Activated T-cell treated with anti-CD3 and anti-CD28 coated beads, Interleukin-2, amount 50 U/mL, for 48 hours (primary cell): ENCODE measurements around the gene ARAP2.
A peak's percentile ranks its signal among the peaks of the same experiment; 100 is the strongest.

Experiments
- DNase-seq, 2 experiments: peaks; one replicate each; pipeline ENCODE4 v3.0.0-alpha.2; 2020

ARAP2 gene, protein sequence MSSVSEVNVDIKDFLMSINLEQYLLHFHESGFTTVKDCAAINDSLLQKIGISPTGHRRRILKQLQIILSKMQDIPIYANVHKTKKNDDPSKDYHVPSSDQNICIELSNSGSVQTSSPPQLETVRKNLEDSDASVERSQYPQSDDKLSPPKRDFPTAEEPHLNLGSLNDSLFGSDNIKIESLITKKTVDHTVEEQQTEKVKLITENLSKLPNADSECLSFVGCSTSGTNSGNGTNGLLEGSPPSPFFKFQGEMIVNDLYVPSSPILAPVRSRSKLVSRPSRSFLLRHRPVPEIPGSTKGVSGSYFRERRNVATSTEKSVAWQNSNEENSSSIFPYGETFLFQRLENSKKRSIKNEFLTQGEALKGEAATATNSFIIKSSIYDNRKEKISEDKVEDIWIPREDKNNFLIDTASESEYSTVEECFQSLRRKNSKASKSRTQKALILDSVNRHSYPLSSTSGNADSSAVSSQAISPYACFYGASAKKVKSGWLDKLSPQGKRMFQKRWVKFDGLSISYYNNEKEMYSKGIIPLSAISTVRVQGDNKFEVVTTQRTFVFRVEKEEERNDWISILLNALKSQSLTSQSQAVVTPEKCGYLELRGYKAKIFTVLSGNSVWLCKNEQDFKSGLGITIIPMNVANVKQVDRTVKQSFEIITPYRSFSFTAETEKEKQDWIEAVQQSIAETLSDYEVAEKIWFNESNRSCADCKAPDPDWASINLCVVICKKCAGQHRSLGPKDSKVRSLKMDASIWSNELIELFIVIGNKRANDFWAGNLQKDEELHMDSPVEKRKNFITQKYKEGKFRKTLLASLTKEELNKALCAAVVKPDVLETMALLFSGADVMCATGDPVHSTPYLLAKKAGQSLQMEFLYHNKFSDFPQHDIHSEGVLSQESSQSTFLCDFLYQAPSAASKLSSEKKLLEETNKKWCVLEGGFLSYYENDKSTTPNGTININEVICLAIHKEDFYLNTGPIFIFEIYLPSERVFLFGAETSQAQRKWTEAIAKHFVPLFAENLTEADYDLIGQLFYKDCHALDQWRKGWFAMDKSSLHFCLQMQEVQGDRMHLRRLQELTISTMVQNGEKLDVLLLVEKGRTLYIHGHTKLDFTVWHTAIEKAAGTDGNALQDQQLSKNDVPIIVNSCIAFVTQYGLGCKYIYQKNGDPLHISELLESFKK (N-terminal part only)

DNA sequence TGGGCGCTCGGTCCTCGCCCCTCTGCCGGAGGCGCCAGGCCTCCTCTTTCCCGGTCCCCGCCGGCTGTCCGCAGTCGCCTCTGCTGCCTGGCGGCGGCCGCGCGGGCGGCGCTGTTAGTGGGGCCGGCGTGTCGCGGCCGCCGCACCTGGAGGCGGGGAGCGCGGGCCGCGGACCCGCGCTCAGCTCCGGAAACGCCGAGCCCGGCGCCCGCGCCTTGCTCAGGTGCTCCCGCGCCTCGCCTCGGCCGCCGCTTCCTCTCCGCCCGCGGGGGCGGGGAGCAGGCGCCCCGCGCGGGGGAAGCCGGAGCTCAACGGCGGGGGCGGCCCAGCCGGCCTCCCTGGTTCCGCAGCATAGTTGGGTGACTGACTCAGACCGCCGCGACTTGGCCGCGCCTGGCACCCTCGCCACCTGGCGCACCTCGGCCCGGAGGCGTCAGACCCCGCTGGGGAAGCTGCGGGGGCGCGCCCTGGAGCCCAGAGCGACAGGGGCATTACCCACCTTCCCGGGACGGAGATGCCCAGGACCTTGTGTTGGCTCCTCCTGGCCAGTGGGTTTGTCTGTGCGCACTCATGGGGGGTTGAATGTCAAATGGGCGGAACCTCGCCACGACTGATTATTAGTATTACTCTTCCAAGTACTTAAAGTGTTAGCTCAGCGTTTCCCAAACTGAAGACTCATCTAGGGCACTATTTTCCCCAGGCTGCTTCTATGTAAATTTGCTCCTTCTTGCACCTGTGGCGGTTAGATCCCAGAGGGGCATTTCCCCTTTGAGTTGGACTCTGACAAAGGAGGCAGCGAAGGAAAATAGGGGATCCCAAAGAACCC lies at the start of gene ARAP2:
TSS of gene ARAP2 (minus strand) at position 258 of the 826 bp plus-strand sequence. CDS start 15,028 bp downstream, outside the sequence.
- peak; percentile 81 to 87 for DNase-seq

DNA sequence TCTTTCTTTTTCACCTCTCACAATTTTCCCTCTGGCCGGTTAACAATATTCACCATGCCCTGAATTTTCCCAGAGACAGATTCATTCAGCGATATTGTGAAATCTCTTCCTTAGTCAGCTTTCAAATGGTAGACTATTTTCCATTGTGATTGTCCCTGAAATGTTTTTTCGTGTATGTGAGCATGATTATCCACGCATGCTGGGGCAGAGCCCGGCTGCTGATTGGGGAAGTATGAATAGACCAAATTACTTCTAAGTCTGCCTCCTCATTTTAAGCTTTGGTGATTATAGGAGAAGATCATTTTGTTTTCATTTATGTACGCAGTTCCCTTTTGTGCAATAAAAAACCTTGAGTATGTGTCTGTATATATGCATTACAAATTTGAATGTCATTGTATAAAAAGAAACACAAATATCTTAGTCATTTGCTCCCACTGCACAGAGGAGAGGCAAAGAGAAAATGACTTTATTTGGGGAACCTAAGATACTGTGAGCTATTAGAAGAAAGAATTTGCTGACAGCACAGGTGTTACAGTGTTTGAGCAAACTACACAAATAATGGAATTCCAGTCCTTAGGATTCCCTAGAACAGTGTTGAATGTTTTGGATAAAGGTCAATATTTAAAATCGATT lies 48.4 kb upstream of the ARAP2 start:
- no peak for DNase-seq

DNA sequence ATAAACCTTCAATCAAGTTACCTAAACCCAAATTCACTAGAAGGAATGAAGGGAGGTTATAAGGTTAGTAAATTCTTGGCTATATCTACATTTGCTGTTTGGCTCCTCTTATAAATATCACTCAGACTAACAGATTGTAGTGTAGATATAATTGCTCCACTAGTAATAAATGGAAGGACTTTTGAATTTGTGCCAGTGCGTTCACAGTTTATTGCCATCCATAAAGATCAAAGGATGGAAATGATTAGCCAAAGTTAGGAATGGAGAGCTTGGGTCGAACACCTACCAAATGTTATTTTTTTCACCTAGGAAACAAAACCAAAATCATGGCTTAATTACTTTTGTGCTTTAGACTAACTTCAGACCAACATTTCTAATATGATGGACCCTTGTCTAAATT lies 46.3 kb upstream of the ARAP2 start:
- no peak for DNase-seq

DNA sequence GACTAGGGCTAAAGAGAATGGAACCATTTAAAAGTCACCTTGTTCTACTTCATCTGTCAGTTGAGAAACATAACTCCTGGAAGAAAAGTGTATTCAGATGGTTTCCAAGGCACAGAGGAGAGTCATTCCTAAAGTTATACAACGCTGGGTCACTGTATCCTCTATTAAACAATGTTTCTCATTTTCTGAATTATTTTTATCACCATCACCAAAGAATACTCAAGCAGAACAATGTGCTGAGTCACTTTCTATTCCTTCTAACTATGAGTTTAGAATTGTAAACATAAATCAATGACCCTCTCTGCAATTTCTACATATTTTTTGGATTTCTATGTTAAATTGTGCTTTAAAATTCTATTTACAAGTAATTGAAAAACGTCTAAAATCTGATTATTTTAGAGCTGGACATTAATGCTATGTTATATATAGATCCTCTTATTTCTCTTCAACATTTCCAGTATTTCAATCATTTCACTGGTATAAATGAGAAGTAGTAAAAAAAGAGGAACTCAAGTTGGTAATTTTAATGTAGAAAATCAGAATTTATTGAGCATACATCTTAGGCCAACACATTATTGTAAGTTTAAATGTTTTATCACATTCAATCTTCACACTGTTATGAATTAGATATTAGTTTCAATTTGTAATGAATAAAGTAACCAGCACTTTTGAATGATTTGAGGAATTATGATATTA lies 44.6 kb upstream of the ARAP2 start:
- no peak for DNase-seq

DNA sequence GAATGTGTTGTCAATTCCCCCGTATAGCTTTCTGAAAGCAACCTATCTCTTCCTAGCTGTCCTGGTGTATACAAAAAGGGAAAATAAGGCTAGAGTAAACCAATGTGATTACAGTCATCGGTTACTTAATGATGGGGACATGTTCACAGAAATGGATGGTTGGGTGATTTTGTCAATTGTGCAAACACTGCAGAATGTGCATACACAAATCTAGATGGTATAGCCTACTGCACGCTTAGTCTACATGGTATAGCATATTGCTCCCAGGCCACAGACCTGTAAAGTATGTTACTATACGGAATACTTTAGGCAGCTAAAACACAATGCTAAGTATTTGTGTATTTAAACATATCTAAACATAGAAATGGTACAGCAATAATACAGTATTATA lies 42.2 kb upstream of the ARAP2 start:
- DNase-seq = no peak

DNA sequence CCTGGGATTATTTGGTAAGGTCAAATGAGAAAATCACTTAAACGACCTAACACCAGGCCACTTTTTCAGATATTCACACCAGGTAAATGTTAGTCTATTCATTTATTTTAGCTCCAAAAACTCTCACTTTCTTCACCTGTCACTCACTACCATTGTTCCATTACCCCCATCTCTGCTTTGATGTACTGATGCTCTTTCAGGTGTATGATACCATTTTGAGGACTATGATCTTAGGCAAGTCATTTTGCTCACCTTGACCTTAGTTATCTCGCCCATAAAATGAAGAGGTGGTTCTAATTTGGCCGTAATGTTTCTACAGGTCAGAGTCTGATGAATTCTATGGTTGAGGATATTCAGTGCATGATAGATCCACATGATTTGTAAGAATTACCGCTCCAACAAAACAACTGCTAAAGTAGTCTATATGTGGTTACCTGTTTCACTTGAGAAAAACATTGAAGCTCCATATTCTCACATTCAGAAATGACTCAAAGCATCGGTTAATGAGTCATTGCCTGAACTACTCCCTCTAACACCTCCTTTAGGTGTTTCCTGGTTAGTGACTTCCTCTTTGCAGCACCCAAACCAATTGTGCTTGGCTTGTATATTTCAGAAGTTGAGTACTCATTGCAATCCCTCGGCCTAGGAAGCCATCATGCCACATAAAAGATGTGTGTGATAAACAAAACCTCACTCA lies 41.6 kb upstream of the ARAP2 start:
- peak; percentile 45 to 57 for DNase-seq

DNA sequence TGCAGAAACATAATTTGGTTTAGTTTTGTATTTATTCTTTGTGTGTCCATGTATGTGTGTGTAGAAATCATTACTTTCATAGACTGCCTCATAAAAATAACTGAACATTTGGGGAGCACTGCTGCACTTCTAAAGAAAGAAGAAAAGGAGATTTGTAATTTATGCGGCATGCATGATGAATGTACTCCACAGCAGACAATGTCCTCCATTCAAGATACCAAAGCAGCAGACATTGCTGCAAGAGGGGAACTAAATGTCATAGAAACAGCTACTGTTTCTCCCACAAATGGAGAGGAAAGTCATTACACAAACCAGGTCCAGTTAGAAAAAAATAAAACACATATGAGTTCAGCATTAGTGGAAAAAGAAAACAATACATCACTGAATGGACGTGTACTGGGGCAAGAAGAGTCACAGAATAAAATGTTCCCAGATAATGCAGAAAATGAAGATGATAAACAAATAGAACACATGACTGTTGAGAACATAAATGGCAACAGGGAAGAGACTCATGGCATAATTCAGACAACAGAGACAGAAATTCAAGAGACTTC lies 39.7 kb upstream of the ARAP2 start:
- no peak for DNase-seq

DNA sequence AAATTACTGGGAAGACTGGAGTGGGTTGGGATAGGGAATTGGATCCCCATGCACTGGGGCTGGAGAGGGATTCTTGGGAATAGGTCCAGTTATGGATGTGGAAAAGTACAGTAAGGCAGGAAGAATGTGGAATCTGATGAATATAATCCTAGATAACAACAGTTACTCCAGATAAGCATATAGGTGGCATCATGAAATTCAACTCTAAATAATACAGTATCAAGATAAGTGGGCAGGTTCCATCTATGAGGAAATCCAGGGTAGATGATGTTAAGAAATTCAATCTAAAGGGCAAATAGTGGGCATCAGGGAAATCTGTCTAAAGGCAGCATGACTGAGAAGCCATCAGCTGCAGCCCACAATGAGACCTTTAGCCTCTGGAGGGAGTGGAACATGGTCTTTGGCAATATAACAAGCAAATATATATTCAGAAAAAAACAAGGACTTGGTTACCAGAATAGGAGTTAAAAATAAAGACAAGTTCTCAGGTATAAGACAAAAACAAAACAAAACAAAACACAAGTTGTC lies 38.3 kb upstream of the ARAP2 start:
- no peak for DNase-seq

DNA sequence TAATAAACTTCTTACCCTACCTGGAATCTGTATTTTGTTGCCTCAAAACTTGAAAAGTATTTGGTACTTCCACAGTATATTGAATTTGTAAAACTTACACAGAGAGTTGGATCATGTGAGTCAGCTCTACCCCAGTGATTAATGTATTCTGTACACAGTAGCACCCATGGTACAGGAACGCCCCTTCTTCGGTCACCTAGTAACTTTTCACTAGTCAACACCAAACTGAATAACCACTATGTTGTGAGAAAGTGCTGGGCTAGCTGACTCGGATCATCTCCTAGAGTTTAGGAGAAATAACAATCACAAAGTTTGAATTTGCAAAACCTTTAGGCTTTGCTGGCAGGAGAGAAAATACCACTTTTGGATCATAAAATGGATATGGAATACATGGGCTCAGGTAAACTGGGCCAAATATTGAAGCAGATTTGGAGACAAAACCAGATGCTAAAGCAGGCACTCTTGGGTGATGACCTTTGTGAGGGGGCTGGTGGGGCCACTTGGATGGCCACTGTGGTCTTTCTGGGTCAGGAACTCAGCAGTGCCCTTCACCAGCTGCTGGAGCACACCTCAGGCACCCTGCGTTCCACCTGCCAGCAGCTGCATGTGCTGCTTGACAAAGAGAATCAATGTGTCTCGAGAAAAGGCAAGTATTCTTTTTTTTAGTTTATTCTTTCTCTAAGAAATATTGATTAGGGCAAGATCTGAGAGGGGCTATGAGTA lies 37.2 kb upstream of the ARAP2 start, which contains the start of gene DTHD1:
TSS of gene DTHD1 (plus strand) at position 233 of the 723 bp plus-strand sequence. CDS start at position 376, 143 bp downstream.
- peak; percentile 44 to 58 for DNase-seq

DNA sequence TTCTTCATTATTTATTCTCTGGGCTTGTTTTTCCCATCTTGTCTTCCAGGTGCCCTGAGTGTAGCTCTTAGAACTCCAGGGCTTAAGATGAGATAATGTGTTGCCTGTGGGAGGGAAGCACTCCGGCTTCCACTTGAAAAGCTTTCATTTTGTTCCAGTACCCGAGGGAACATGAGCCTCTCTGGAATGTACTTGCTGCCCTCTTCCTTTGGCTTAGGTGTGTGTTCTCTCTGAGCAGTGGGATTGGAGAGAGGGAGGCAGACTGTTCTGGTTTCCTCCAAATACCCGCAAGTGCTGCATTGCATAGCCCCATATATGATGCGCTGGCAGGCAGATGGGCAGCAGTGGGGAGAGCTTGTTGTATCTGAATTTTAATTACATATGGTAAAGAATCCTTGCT lies 36.2 kb upstream of the ARAP2 start:
- DNase-seq = no peak

DNA sequence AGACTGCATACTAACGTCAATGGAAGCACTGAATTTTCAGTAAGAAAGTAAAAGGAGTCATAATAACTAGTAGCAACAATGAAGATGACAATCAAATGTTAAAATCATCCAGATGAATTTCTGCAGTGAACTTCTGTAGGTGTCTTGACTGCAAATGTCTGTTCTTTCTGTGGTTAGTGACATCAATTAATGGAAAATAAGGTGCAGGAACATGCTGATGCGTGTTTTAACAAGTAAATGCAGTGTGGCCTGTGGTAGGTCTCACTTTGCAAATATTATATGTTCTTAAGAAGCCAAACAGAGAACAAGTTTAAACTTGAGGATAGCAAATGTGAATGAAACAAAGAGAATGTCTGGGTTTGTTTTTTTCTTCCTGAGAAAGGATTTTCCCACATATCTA lies 34.5 kb upstream of the ARAP2 start:
- no peak for DNase-seq

DNA sequence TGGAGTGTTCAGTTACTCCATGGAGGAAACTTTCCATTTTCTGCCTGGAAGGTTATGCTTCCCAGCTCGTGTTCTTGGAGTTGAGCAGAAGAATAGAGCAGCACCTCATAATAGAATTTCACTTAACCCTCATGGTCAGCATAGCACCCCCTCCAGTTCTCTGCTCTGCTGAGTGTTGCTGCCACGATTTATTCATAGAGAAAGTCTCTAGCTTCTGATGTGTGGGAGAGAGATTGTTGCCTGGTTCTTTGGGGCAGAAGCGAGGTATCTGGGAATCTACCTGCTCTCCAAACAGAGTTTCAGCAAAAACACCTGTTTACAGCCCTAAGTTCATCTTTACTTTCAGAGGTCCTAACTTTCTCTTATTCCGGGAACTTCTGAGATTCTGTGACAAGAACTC lies 33.2 kb upstream of the ARAP2 start:
- DNase-seq = no peak

DNA sequence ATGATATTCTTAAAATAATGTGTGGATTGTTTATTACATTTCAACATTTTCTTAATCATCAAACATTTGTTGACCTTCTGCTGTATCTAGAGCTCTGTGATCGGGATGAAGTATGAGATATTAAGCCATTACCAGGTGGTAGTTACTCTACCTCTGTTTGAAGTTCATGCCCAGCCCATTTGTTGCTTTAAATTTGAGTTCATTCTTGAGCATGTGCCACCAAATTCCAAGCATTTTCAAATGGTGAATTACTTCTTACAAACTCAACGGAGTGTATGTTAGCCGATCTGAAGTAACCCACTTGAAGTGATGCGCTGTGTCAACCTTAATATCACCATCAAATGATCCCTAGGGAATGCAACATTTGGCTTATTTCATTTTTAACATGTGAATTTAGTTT lies 29.8 kb upstream of the ARAP2 start:
- no peak for DNase-seq

DNA sequence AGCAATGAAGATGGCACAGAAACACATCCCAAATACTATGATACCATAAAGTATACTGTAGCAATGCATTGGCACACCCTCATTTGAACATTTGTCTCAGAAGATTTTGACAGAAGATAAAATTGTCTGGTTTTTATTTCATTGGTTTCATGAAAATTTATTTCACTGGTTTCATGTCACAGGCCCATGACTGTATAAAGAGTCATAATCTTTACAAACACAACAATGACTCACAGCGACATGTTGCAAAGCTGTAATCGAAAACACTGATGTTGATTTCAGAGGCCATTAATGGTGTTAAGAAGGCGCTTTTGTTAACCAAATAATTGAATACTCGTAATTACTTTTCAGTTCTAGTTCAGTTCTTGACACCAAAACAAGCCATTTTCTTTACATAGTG lies 29.0 kb upstream of the ARAP2 start:
- no peak for DNase-seq

DNA sequence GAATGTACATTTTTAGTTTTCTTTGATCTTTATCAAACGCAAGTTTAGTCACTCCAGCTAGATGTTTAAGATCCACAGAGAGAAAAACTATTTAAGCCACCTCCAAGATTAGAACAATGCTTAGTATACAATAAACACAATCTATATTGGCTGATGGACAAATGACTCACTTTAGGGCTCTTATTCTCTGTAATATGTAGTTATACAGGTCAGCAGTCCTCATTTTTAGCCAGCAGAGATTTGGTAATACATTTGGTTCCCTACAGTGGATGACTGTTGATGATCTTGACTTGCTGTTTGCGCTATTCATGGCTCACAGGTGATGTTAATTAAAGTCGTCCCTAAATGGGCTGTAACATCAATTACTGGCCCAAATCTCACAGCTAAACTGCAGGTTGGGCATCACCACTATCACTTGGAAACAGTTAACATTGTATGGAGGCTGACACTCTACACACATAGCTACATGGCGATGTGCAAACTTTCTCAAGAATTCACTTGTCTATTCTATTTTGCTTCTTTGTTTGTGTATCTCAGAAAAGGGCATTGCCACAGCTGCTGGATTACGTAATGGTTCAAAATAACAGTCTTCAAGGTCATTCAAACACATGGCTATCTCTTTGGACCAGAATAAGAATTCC lies 25.3 kb upstream of the ARAP2 start:
- DNase-seq = no peak

DNA sequence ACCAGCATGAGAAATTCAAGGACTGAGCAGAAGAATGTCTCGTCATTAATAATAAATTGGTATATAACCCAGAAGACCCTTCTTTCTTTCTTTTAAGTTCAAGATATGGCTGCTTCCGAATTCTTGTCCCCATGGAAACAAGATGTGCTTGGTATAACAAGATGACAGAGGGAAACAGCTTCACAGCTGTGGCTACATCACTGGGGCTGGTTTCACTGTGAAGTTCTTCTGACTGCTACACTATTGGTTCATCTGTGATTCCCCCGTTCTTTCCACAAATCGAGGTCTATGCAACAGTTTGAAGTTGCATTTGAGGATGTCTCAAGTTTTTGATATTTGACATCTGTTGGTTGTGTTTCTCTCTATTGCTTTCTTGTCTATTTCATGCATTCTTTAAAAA lies 24.8 kb upstream of the ARAP2 start:
- DNase-seq = no peak

DNA sequence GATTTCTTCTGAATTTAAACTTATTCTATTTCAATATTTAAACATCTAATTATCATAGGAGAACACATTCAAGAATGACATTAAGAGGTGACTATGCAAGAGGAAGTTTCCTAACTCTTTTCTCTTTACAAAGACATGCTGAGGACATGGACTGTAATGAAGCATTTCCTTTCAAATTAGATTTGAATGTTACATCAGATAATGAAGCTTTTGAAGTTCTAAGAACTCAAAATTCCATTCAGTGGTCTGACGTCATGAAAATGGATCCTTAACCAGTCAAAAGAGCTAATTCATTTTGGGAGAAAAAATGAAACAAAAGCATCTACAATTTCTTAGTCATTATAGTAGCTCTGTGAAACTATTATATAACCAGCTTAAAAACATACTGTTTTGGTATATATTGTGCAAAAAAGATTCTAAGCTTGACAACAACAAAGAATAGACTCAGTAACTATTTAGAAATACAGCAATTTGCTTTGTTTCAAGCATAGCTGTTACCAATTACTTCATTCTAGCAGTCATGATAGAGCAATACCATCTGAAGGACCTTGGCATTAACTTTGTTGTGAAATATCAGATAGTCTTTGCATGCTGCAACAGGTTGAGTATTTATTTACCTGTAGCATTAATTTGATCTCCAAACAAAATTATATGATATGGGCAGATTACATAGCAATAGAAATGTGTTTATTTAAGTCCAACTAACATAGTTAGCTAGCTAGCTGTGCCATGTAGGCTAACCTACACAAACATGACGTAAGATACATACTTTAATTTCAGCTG lies 23.4 kb upstream of the ARAP2 start:
- DNase-seq = no peak
